ENCODE data around the gene ZBTB48. TPM values are rescaled to one million over a fixed set of nuclear protein-coding genes. Genes with fewer than 3 reads are reported as not detected.
"Not testable (repeated sequence)": the region's sequence is repeated elsewhere in the genome, so short reads cannot be mapped to it uniquely, and the experiment has no call there.

The ZBTB48 gene
- total and polyA plus RNA-seq, 2 donors (not counting 1 experiment from before 2014, with no cell fraction given), result 5.7 to 16.0 TPM

GRCh38 chr1:6635910-6636760 is 56.3 kb downstream of the ZBTB48 start:
- H3K36me3 ChIP-seq (ENCODE audit: control insufficient read depth, insufficient read depth, low read length), result peaks cover 29% of the 10 kb centered on the region
- no peak overlapping the region for H3K9ac ChIP-seq (ENCODE audit: insufficient read depth, low read length)
- H3K79me2 ChIP-seq (ENCODE audit: control insufficient read depth, insufficient read depth, low read length), result no peaks in the 10 kb centered on the region
- no peak for TF ChIP-seq EZH2 (IDR thresholded peaks at IDR 0.05; ENCODE audit: low read length, missing control alignments)
- TF ChIP-seq, protein P1, sequence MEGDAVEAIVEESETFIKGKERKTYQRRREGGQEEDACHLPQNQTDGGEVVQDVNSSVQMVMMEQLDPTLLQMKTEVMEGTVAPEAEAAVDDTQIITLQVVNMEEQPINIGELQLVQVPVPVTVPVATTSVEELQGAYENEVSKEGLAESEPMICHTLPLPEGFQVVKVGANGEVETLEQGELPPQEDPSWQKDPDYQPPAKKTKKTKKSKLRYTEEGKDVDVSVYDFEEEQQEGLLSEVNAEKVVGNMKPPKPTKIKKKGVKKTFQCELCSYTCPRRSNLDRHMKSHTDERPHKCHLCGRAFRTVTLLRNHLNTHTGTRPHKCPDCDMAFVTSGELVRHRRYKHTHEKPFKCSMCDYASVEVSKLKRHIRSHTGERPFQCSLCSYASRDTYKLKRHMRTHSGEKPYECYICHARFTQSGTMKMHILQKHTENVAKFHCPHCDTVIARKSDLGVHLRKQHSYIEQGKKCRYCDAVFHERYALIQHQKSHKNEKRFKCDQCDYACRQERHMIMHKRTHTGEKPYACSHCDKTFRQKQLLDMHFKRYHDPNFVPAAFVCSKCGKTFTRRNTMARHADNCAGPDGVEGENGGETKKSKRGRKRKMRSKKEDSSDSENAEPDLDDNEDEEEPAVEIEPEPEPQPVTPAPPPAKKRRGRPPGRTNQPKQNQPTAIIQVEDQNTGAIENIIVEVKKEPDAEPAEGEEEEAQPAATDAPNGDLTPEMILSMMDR (conservative IDR thresholded peaks at IDR 0.05 in 1 of 2, IDR thresholded peaks at IDR 0.05 in 1 of 2; ENCODE audit: low read depth in 1 of 2, low read length in 2 of 2), result no peak
- H3K4me3 ChIP-seq (replicated peaks in 1 of 4; ENCODE audit: control extremely low read depth in 1 of 4, insufficient read depth in 1 of 4, low read depth in 3 of 4, low read length in 4 of 4), result no peak overlapping the region
- no peak for DNase-seq (ENCODE audit: low read depth in 2 of 2)
- H2AFZ ChIP-seq (ENCODE audit: low read length), result no peak overlapping the region
- peaks cover 8% of the 10 kb centered on the region for H3K4me1 ChIP-seq (ENCODE audit: control insufficient read depth, extremely low read depth, insufficient read depth, low read length)
- H3K27ac ChIP-seq (ENCODE audit: insufficient read depth, low read length), result no peak overlapping the region
- no peaks in the 10 kb centered on the region for H3K9me3 ChIP-seq (ENCODE audit: control insufficient read depth, insufficient read depth, low read depth, low read length)
- no peaks in the 10 kb centered on the region for H4K20me1 ChIP-seq (ENCODE audit: control insufficient read depth, extremely low read depth, insufficient read depth, low read length)
- H3K4me2 ChIP-seq (ENCODE audit: extremely low read depth, insufficient read depth, low read length), result no peak overlapping the region
- no peaks in the 10 kb centered on the region for H3K27me3 ChIP-seq (ENCODE audit: control insufficient read depth, insufficient read depth, low read length)

DNA sequence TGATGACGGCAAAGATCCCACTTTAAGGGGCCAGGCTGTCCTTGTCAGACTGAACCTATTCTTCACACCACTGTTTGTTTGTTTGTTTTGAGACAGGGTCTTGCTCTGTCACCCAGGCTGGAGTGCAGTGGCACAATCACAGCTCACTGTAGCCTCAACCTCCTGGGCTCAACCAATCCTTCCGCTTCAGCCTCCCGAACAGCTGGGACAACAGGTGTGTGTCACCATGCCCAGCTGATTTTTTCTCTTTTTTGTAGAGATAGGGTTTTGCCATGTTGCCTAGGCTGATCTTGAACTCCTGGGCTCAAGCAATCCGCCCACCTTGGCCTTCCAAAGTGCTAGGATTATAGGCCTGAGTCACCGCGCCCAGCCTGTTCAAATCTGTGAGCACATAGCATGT is 57.0 kb downstream of the ZBTB48 start:
- H3K9ac ChIP-seq (ENCODE audit: insufficient read depth, low read length); H3K4me3 ChIP-seq (replicated peaks in 1 of 4; ENCODE audit: control extremely low read depth in 1 of 4, insufficient read depth in 1 of 4, low read depth in 3 of 4, low read length in 4 of 4); H3K79me2 ChIP-seq (ENCODE audit: control insufficient read depth, insufficient read depth, low read length); H3K4me2 ChIP-seq (ENCODE audit: extremely low read depth, insufficient read depth, low read length); DNase-seq (ENCODE audit: low read depth in 2 of 2); H3K9me3 ChIP-seq (ENCODE audit: control insufficient read depth, insufficient read depth, low read depth, low read length); H3K27me3 ChIP-seq (ENCODE audit: control insufficient read depth, insufficient read depth, low read length); H3K4me1 ChIP-seq (ENCODE audit: control insufficient read depth, extremely low read depth, insufficient read depth, low read length); H3K27ac ChIP-seq (ENCODE audit: insufficient read depth, low read length); H4K20me1 ChIP-seq (ENCODE audit: control insufficient read depth, extremely low read depth, insufficient read depth, low read length); H2AFZ ChIP-seq (ENCODE audit: low read length): not testable (repeated sequence)
- H3K36me3 ChIP-seq (ENCODE audit: control insufficient read depth, insufficient read depth, low read length), result peaks cover 31% of the 10 kb centered on the region

GRCh38 chr1:6637770-6638169 is 58.0 kb downstream of the ZBTB48 start:
- no peaks in the 10 kb centered on the region for H4K20me1 ChIP-seq (ENCODE audit: control insufficient read depth, extremely low read depth, insufficient read depth, low read length)
- H3K4me3 ChIP-seq (replicated peaks in 1 of 4; ENCODE audit: control extremely low read depth in 1 of 4, insufficient read depth in 1 of 4, low read depth in 3 of 4, low read length in 4 of 4), result no peak overlapping the region
- no peaks in the 10 kb centered on the region for H3K27me3 ChIP-seq (ENCODE audit: control insufficient read depth, insufficient read depth, low read length)
- H3K4me2 ChIP-seq (ENCODE audit: extremely low read depth, insufficient read depth, low read length), result peak overlapping the region; percentile 63
- no peak overlapping the region for H3K9ac ChIP-seq (ENCODE audit: insufficient read depth, low read length)
- DNase-seq (ENCODE audit: low read depth in 2 of 2), result no peak
- peak overlapping the region; percentile 36 for H3K27ac ChIP-seq (ENCODE audit: insufficient read depth, low read length)
- no peak for TF ChIP-seq EZH2 (IDR thresholded peaks at IDR 0.05; ENCODE audit: low read length, missing control alignments)
- TF ChIP-seq, protein P1 (conservative IDR thresholded peaks at IDR 0.05 in 1 of 2, IDR thresholded peaks at IDR 0.05 in 1 of 2; ENCODE audit: low read depth in 1 of 2, low read length in 2 of 2), result no peak
- H3K4me1 ChIP-seq (ENCODE audit: control insufficient read depth, extremely low read depth, insufficient read depth, low read length), result peaks cover 8% of the 10 kb centered on the region
- H3K36me3 ChIP-seq (ENCODE audit: control insufficient read depth, insufficient read depth, low read length), result peaks cover 26% of the 10 kb centered on the region
- H3K79me2 ChIP-seq (ENCODE audit: control insufficient read depth, insufficient read depth, low read length), result no peaks in the 10 kb centered on the region
- H3K9me3 ChIP-seq (ENCODE audit: control insufficient read depth, insufficient read depth, low read depth, low read length), result no peaks in the 10 kb centered on the region
- H2AFZ ChIP-seq (ENCODE audit: low read length), result no peak overlapping the region

All from fibroblast of lung (primary cell).